Skin epidermis (tissue), 12 donors: ENCODE results near the gene SOWAHA.
"Not testable (repeated sequence)": the region's sequence is repeated elsewhere in the genome, so short reads cannot be mapped to it uniquely, and the experiment has no call there.

Experiments used
- H3K27ac ChIP-seq, 21 experiments: fragments of 200-600 bp; sonication (generic) in 11 of 21; one replicate each; pipeline ENCODE4 v1.5.0; 2020; ENCODE audit warnings: mild to moderate bottlenecking in 3 of 21, inconsistent platforms in 2 of 21, moderate library complexity in 2 of 21
- H3K4me3 ChIP-seq, 7 experiments: fragments of 200-600 bp; sonication (generic) in 2 of 7; one replicate each; pipeline ENCODE4 v1.5.0; 2020; ENCODE audit warnings: inconsistent platforms in 2 of 7, mild to moderate bottlenecking in 2 of 7, moderate library complexity in 1 of 7

SOWAHA gene

DNA sequence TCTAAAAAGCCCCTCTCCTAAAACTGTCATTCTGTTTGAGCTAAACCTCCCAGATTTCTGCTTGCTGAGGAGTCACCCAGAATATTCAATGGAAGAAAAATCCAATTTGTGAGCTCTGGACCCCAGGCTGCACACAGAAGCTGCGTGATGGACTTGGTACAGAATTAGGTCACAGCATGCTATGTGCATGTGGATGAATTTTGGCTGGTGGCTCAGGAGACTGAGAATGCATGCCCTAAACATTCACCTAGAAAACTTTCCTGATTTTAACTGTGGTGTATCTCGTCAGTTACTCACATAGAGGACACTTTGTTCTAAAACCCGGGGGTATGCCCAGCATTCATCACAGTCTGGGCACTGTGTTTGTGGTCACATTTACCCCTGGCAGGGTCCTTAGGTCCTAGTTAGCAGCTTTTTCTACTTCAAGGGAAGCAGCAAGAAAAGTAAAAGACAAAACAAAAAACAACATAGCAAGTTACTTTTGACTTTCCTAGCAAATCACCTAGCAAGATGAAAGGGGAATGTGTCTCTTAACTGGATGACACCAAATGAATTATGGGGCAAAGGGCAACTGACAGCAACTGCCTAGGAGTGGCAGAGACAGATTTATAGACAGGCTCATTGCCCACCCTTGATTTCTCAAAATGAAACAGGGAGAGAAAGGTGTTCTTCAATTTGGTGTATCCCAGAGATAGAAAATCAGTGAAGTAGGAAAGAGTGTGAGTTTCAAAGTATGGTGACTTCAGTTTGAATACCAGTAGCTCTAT is 25.6 kb downstream of the SOWAHA start:
- Histone ChIP-seq H3K4me3 (no peak overlapping the region), H3K27ac (peak overlapping the region in 16 of 21 experiments; percentile 52 to 82 (median 72))

DNA sequence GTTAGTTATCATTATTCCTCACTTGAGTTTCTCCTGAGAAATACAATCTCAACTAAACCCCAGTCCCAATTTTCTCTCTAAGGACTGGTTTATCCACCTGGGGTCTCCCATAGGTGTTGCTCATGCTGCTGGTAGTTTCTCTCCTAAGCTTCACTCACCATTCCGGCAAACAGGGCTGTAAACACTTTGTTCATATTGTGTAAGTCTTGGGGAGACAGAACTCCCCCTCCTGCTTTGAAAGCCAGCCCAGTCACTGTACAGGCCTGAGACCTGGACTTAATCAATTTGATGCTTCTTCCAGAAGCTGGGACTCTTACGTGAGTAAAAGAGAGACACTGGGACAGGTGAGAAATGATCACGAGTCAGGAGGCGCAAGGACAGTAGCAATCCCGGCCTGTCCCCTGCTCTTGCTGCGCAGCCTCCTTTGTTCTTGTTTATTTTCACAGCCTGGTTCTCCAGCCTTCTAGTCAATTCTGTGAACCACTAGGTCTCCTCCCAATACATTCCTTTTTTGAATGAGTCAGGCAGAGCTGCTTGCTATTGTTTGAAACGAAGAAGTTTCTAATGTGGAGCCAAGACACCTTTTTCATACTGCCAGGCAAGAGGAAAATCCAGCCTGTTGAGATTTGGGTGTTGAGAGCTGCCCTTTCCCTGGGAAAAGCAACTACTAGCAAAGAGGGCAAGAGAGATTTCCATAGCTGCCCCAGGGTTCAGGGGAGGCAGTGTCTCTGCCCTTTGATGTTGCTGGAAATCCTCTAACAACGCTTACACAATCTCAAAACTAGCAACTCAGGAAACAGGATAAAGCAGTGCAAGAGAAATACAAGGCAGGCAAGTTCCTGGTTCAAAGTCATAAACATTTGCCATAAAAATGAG is 26.6 kb downstream of the SOWAHA start:
- H3K4me3 ChIP-seq: no peak overlapping the region
- H3K27ac ChIP-seq: peak overlapping the region in 19 of 21 experiments; percentile 18 to 82 (median 72)

DNA sequence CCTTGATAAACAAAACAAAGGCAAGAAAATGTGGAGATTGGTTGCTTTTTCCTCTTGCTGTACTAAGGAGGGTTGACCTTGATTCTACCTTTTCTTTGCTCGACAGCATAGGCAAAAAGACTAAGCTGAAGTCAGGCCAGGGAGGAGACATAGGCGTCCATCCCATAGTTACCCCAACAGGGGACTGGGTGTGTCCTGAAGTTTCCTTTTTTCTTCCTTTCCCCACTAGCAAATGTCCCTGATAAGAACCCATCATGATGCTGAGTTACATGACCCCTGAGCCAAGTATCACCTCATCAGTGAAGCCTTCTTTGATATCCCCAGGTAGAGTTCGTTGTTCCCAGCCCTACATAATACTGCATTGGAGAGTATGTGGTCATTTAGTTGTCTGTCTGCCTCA is 27.2 kb downstream of the SOWAHA start:
- Histone ChIP-seq H3K27ac (peak overlapping the region in 18 of 21 experiments; percentile 3 to 82 (median 72)), H3K4me3 (no peak overlapping the region)

DNA sequence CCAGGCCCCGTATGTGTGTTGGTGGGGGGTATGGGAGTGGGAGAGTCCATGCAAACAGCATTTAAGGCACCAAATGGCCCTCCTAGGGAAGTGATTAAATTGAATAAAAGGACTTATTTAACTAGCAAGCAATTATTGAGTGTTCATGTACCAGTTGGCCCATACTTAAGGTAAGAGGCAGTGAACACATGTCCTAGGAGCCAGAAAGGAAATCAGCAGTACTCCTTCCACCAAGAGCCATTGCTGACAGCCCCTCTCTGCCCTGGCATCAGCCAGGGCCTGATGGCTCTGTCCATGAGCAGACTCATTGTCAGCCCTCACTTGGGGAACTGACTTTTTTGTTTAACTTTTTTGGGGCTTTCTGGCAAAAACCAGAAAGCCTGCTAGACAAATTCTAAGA is 27.8 kb downstream of the SOWAHA start:
- peak overlapping the region in 15 of 21 experiments; percentile 3 to 82 (median 72) for H3K27ac ChIP-seq
- H3K4me3 ChIP-seq: no peak overlapping the region

DNA sequence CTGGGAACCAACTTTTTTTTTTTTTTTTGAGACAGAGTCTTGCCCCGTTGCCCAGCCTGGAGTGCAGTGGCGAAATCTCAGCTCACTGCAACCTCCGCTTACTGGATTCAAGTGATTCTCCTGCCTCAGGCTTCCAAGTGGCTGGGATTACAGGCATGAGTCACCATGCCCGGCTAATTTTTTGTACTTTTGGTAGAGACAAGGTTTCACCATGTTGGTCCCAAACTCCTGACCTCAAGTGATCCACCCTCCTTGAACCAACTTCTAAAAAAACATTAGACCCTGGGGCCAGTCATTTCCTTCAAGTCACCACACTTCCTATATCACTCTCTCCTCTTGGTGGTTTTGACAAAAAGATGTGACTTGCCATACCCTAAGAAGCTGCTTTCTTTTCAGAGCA is 28.2 kb downstream of the SOWAHA start:
- Histone ChIP-seq H3K4me3 (no peak overlapping the region), H3K27ac (peak overlapping the region in 5 of 21 experiments; percentile 59 to 82 (median 78))

DNA sequence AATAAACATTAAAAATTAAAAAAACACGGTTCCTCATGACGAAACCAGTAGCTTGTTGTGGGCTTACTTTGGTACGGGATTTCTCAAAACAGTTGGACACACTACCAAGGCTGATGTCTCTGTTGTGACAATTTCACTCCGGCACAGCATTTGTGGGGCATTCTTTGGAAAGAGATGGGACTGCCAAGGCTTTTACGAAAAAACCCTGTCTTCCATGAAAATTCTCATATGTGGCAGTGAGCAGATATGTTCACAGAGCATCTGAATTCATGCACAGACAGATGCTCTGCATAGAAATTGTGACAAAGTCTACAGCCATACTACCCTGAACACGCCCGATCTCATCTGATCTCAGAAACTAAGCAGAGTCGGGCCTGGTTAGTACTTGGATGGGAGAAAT is 35.2 kb downstream of the SOWAHA start:
- no peak overlapping the region for H3K27ac ChIP-seq
- H3K4me3 ChIP-seq: no peak overlapping the region

DNA sequence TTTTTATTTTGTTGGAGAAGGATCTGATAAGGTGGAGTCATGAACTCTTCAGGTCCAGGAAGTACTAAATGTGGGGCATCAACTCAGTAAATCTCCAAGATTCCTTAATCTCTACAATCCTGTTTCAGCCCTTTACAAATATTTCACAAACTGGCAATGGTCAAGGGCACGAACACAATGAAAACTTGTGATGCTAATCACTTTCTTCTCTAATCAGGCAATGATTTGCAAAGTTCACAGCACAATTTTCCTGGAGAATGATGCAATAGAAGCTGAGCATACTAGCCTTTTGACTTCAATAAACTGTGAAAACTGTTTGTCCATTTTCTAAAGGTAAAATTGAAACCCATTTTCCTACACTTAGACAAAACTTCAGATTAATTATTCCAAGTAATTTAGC is 36.2 kb downstream of the SOWAHA start:
- H3K27ac ChIP-seq: no peak overlapping the region
- H3K4me3 ChIP-seq: no peak overlapping the region

DNA sequence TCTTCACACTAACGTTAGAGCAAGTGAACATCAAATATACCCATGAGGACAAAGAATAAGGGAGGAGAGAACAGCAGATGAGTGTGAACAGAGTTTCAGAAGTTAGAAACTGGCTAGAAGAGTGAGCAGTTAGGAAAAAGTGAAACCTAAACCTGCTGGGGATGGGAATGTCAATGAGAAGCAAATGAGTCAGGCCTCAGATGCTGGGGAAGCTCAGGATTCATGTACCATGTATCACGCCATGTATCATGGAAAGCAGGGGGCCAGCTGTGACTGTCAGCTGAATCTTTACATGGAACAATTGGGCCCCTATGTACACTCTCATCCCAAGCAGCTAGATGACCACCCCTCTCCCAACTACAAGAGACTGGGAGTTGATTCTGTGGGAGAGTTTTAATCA is 37.0 kb downstream of the SOWAHA start:
- H3K27ac ChIP-seq: no peak overlapping the region
- no peak overlapping the region for H3K4me3 ChIP-seq

DNA sequence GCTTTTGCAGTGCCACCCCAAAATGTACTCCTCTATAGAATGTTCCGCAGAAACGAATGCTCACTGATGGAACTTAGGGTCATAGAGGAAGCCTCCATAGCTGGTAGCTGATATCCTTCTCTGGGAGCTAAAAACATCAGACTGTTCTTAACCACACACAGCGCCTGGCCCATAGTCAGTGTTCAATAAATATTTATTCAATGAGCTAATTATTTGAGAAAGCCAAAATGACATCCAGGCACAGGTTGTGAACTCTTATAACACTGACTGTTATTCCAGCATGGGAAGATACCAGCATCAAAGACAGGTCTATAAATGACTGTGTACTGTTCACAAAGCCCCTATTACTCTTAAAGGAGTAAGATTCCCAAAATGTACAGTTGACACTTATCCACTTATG is 40.2 kb downstream of the SOWAHA start:
- Histone ChIP-seq H3K4me3 (no peak overlapping the region), H3K27ac (no peak overlapping the region)

DNA sequence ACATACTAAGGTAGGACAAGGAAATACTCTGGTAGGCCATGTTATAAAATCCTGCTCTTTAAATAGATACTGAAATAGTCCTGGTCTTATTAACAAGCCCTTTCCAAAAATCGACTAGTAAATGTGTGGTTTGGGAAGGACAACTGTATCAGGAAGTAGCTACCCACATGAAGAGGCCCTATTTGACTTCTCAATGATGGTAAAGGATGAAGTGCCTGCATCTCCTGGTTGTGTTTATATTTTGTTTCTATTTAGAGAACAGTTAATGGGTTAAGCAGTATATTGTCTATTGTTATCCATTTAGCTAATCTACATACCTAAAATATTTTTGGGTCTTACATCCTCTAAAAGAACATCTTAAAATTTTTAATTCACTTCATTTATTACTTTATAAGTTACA is 40.7 kb downstream of the SOWAHA start:
- no peak overlapping the region for H3K27ac ChIP-seq

DNA sequence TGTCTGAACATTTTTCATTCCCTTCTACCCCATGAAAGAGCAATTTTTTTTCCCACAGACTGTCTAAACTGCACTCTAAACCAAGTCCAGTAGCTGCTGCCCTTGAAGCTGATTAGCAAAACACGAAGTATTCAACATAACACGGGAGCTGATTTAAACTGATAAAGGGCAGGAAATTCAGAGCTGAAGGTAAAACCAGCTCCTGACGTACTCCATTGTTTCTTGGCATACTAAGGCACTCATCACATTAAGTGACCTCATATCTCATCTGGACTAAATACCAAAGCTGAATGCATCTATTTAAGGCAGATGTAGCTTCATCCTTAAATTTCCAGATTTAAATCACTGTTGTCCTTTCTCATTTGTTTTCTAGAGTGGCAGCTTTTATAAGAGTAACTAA is 41.2 kb downstream of the SOWAHA start:
- Histone ChIP-seq H3K27ac (no peak overlapping the region), H3K4me3 (no peak overlapping the region)

More for the DNA sequence above, 40.7 kb downstream of the SOWAHA start:
- H3K4me3 ChIP-seq: no peak overlapping the region

DNA sequence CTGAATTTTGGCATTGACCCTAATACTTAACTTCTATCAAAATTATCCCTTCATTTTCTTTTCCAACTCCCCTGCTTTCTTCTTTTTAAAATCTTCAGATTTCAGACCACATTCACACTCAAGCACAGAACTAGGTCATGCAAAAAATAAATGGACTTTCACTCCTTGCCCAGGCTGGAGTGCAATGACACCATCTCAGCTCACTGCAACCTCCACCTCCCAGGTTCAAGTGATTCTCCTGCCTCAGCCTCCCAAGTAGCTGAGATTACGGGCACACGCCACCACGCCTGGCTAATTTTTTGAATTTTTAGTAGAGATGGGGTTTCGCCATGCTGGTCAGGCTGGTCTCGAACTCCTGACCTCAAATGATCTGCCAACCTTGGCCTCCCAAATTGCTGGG is 41.9 kb downstream of the SOWAHA start:
- not testable (repeated sequence) for H3K27ac ChIP-seq

DNA sequence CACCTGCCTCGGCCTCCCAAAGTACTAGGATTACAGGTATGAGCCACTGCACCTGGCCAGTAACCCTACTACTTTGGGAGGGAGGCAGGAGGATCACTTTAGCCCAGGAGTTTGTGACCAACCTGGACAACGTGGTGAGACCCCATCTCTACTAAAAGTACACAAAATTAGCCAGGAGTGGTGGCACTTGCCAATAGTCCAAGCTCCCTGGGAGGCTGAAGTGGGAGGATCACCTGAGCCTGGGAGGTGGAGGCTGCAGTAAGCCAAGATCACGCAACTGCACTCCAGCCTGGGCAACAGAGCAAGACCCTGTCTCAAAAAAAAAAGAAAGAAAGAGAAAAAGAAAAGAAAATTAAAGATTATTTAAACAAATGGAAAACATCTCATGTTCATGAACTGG is 42.9 kb downstream of the SOWAHA start:
- H3K4me3 ChIP-seq: no peak overlapping the region

More for the DNA sequence above, 41.9 kb downstream of the SOWAHA start:
- not testable (repeated sequence) for H3K4me3 ChIP-seq

DNA sequence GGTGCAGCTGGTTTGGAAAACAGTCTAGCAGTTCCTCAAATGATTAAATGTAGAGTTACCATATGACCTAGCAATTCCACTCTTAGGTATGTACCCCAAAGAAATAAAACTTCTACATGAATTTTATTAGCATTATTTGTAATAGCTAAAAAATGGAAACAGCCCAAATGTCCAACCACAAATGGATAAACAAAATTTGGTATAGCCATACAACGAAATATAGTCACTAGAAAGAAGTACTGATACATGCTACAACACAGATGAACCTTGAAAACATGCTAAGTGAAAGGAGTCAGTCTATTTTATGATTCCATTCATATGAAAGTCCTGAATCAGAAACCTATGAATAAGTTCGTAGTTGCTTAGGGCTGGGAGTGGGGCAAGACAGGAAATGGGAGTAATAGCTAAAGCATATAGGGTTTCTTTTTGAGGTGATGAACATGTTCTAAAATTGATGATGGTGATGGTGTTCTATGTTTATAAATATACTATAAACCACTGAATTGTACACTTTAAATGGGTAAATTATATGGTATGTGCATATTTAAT is 46.9 kb downstream of the SOWAHA start:
- no peak overlapping the region for H3K27ac ChIP-seq
- no peak overlapping the region for H3K4me3 ChIP-seq

More for the DNA sequence above, 42.9 kb downstream of the SOWAHA start:
- no peak overlapping the region for H3K27ac ChIP-seq

DNA sequence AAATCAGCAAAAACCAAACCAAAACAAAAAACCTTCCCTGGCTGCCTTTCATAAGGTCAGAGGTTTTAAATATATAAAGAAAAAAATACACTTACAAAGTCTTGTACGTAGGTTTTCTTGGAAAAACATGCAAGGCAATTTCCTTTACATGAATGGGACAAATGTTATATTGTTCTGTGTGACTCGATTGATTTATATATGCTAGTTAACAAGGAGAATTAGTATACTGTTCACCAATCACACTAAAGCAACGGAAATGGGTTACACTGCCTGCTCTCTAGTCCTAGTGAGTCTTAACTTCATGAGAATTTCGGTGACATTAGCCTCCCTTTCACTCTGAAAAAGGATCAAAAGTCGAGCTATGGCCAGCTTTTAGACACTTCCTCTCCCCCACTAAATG is 47.6 kb downstream of the SOWAHA start:
- H3K27ac ChIP-seq: no peak overlapping the region

DNA sequence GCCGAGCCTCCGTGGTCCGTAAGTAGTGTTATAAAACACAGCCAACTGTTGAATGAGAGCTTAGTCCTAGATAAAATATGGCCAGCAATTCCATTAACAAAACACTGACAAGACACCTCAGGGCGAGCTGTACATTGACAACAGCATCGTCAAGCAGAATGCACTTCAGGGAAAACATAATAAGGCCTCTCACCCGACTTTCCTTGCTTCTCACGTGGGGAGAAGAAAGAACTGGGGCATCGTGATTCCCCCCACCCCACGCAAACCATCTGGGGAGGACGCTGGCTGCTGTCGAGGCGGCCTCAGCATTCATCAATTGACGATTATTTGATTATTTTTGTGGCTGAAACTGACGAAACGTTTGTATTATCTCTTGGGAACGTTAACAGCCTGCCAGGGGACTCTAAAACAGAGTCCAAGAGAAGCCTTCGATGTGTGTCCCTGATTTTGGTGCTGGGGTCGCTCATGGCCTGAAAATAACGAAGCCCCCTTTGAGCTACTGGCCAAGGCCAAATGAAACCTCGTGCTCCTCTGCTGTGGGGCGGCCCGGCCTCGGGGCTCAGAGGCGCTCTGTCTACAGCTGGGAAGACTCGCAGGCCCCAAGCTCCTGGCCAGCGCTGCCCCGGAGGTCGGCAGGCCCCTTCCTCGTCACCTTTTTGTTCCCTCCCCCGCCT is 52.7 kb downstream of the SOWAHA start:
- Histone ChIP-seq H3K27ac (peak overlapping the region; percentile 85 to 98 (median 94)), H3K4me3 (peak overlapping the region; percentile 64 to 93 (median 85))

More for the DNA sequence above, 47.6 kb downstream of the SOWAHA start:
- H3K4me3 ChIP-seq: no peak overlapping the region
